ENCODE data around the gene RWDD3.
A peak's percentile ranks its signal among the peaks of the same experiment; 100 is the strongest.

RWDD3 gene, protein sequence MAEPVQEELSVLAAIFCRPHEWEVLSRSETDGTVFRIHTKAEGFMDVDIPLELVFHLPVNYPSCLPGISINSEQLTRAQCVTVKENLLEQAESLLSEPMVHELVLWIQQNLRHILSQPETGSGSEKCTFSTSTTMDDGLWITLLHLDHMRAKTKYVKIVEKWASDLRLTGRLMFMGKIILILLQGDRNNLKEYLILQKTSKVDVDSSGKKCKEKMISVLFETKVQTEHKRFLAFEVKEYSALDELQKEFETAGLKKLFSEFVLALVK

DNA sequence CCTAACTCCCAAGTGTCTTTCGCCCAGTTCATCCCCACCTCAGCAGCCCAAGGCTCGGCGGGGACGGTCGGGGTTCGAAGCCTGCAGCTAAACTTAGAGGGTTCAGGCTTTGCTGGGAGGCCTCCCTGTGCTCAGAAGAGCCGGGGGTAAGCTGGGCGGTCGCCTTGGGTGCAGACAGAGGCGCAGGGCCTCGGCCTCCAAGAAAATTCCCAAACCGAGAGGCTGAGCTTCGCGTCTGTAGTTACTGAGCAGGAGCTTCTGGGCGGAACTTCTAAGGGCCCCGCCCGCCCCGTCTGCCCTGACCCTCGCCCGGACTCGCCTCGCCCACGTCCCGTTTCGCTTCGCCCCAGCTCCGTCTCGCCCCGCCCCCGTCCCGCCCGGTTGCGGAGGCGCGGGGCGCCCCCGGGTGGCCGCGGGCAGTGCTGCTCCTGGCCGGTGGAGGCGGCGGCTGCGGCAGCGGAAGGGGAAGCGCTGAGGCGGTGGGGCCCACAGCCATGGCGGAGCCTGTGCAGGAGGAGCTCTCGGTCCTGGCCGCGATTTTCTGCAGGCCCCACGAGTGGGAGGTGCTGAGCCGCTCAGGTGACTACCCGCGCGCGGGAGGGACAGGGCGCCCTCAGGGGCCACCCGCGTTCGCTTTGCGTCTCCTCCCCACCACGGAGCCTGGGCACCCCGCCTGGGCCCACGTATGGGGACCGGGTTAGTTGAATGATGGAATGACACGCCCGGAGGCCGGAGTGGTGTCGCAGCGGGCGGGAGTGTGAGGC is at the start of gene RWDD3:
TSS of gene RWDD3 (plus strand) at position 474 of the 764 bp plus-strand sequence. CDS start at position 495, 21 bp downstream.
- H3K27ac ChIP-seq (ENCODE audit: low read length): peak within 1 kb of the TSS; percentile 81
- no peaks in the 10 kb centered on the region for H3K9me3 ChIP-seq (ENCODE audit: control insufficient read depth in 1 of 2, low read length in 2 of 2)
- H3K36me3 ChIP-seq (ENCODE audit: control insufficient read depth in 1 of 2, insufficient read depth in 2 of 2, low read length in 2 of 2): no peaks in the 10 kb centered on the region
- no peaks in the 10 kb centered on the region for H3K27me3 ChIP-seq (ENCODE audit: low read depth, low read length)
- H3K4me3 ChIP-seq (ENCODE audit: low read depth in 1 of 2, low read length in 2 of 2): peak within 1 kb of the TSS; percentile 81 to 86
- H3K4me1 ChIP-seq (ENCODE audit: control insufficient read depth in 1 of 2, insufficient read depth in 2 of 2, low read length in 2 of 2): peaks cover 0 to 8% of the 10 kb centered on the region in 2 donors

- H3K4me3 ChIP-seq (ENCODE audit: low read depth in 1 of 2, low read length in 2 of 2): no peak overlapping the region
- no peaks in the 10 kb centered on the region for H3K4me1 ChIP-seq (ENCODE audit: control insufficient read depth in 1 of 2, insufficient read depth in 2 of 2, low read length in 2 of 2)
- H3K27ac ChIP-seq (ENCODE audit: low read length): no peak overlapping the region
- H3K36me3 ChIP-seq (ENCODE audit: control insufficient read depth in 1 of 2, insufficient read depth in 2 of 2, low read length in 2 of 2): no peaks in the 10 kb centered on the region
- H3K27me3 ChIP-seq (ENCODE audit: low read depth, low read length): no peaks in the 10 kb centered on the region
- H3K9me3 ChIP-seq (ENCODE audit: control insufficient read depth in 1 of 2, low read length in 2 of 2): no peaks in the 10 kb centered on the region
These were observed 47.9 kb upstream of the RWDD3 start for GRCh38 chr1:95186149-95186548.

DNA sequence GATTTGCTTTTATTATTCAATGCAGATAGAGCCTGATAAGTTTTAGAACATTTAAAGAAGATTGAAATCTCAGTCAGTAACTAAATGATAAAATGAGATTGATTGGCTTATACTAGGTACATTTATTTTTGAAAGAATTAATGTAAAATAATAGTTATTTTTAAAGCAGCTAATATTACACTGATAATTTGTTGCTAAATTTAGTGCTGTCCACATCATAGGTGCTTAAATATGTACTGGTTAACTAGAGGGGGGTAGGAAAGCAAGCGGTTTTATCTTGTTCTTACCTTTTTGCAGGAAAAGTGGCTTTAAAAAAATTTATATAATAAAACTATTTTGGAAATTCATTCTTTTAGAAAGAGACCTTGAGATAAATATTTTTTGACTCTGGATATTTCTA is 40.4 kb upstream of the RWDD3 start:
- Histone ChIP-seq H3K9me3 (ENCODE audit: control insufficient read depth in 1 of 2, low read length in 2 of 2) (no peaks in the 10 kb centered on the region), H3K27me3 (ENCODE audit: low read depth, low read length) (no peaks in the 10 kb centered on the region), H3K4me1 (ENCODE audit: control insufficient read depth in 1 of 2, insufficient read depth in 2 of 2, low read length in 2 of 2) (peaks cover 0 to 3% of the 10 kb centered on the region in 2 donors), H3K36me3 (ENCODE audit: control insufficient read depth in 1 of 2, insufficient read depth in 2 of 2, low read length in 2 of 2) (no peaks in the 10 kb centered on the region), H3K27ac (ENCODE audit: low read length) (no peak overlapping the region), H3K4me3 (ENCODE audit: low read depth in 1 of 2, low read length in 2 of 2) (no peak overlapping the region)

- H3K27ac ChIP-seq (ENCODE audit: low read length): no peak overlapping the region
- H3K4me1 ChIP-seq (ENCODE audit: control insufficient read depth in 1 of 2, insufficient read depth in 2 of 2, low read length in 2 of 2): peaks cover 0 to 3% of the 10 kb centered on the region in 2 donors
- H3K9me3 ChIP-seq (ENCODE audit: control insufficient read depth in 1 of 2, low read length in 2 of 2): no peaks in the 10 kb centered on the region
- H3K36me3 ChIP-seq (ENCODE audit: control insufficient read depth in 1 of 2, insufficient read depth in 2 of 2, low read length in 2 of 2): no peaks in the 10 kb centered on the region
- H3K4me3 ChIP-seq (ENCODE audit: low read depth in 1 of 2, low read length in 2 of 2): no peak overlapping the region
- H3K27me3 ChIP-seq (ENCODE audit: low read depth, low read length): no peaks in the 10 kb centered on the region
These were observed 39.0 kb upstream of the RWDD3 start for GRCh38 chr1:95195046-95195445.

DNA sequence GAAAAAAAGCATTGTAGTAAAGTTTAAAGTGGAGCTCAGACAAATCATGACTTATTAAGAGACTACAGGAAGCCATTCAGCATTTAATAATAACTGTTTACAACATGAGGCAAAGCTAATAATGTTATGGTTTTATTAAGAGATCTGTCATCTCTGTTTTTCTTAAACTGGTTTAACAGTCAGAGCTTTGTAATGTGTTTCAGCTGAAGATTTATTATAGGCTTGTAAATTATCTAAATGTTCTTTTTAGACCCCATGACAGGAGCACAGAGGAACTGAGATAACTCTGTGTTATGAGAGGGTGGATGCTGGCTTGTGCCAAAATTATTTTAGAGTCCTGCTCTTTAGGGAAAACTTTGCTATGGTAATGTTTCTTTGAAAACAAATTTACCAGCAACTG is 38.0 kb upstream of the RWDD3 start:
- Histone ChIP-seq H3K9me3 (ENCODE audit: control insufficient read depth in 1 of 2, low read length in 2 of 2) (no peaks in the 10 kb centered on the region), H3K27ac (ENCODE audit: low read length) (no peak overlapping the region), H3K27me3 (ENCODE audit: low read depth, low read length) (no peaks in the 10 kb centered on the region), H3K36me3 (ENCODE audit: control insufficient read depth in 1 of 2, insufficient read depth in 2 of 2, low read length in 2 of 2) (no peaks in the 10 kb centered on the region), H3K4me3 (ENCODE audit: low read depth in 1 of 2, low read length in 2 of 2) (no peak overlapping the region), H3K4me1 (ENCODE audit: control insufficient read depth in 1 of 2, insufficient read depth in 2 of 2, low read length in 2 of 2) (peaks cover 0 to 3% of the 10 kb centered on the region in 2 donors)

DNA sequence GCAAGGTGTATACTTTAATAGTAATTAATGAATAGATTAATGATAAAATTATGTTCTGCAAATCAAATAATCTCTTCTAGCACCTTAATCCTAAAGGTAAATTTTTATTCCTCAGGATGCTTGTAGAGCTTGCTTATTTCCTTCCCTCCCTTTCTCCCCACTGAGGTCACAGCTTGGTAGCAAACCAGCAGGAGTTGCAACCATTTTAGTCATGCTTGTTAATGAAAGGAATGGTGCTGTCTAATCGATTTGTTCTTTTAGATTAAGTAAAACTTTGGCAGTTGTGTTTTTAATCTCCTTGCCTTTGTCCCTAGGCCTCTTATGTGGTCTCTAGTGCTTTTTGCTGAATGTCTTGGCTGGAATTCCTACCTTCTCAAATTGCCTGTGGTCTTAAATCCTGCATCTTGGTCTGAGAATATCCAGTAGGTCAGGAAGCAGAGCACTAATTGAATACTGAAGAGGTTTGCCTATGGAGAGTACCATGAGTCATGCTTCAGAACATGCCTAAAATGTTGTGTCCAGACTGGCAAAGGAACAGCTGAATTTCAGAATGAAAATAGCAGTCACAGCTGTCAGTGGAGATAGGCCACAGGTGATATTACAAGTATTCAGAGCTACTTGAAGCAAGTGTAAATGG is 36.3 kb upstream of the RWDD3 start:
- H3K27ac ChIP-seq (ENCODE audit: low read length): no peak overlapping the region
- H3K9me3 ChIP-seq (ENCODE audit: control insufficient read depth in 1 of 2, low read length in 2 of 2): no peaks in the 10 kb centered on the region
- H3K4me1 ChIP-seq (ENCODE audit: control insufficient read depth in 1 of 2, insufficient read depth in 2 of 2, low read length in 2 of 2): peaks cover 0 to 3% of the 10 kb centered on the region in 2 donors
- H3K36me3 ChIP-seq (ENCODE audit: control insufficient read depth in 1 of 2, insufficient read depth in 2 of 2, low read length in 2 of 2): no peaks in the 10 kb centered on the region
- no peak overlapping the region for H3K4me3 ChIP-seq (ENCODE audit: low read depth in 1 of 2, low read length in 2 of 2)
- H3K27me3 ChIP-seq (ENCODE audit: low read depth, low read length): no peaks in the 10 kb centered on the region

DNA sequence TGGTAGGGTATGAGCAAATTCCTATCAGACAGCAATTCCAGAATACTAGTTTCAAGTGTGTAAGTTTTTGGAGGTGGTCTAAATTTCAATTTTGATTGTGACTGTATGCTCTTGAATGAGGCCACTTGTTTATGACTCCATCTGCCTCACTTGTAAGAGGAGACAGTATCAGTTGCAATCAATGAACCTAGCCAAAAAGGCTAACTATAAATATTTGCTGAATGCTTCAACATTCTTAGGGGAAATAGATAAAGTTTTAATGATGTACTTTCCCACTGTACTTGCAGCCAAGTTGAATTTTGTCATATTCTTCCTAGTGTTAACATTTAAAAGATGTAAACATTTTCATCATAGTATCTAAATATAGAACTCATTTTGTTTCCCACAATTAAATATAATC is 32.1 kb upstream of the RWDD3 start:
- Histone ChIP-seq H3K4me1 (ENCODE audit: control insufficient read depth in 1 of 2, insufficient read depth in 2 of 2, low read length in 2 of 2) (peaks cover 0 to 3% of the 10 kb centered on the region in 2 donors), H3K27me3 (ENCODE audit: low read depth, low read length) (no peaks in the 10 kb centered on the region), H3K9me3 (ENCODE audit: control insufficient read depth in 1 of 2, low read length in 2 of 2) (no peaks in the 10 kb centered on the region), H3K27ac (ENCODE audit: low read length) (no peak overlapping the region), H3K36me3 (ENCODE audit: control insufficient read depth in 1 of 2, insufficient read depth in 2 of 2, low read length in 2 of 2) (no peaks in the 10 kb centered on the region), H3K4me3 (ENCODE audit: low read depth in 1 of 2, low read length in 2 of 2) (no peak overlapping the region)

DNA sequence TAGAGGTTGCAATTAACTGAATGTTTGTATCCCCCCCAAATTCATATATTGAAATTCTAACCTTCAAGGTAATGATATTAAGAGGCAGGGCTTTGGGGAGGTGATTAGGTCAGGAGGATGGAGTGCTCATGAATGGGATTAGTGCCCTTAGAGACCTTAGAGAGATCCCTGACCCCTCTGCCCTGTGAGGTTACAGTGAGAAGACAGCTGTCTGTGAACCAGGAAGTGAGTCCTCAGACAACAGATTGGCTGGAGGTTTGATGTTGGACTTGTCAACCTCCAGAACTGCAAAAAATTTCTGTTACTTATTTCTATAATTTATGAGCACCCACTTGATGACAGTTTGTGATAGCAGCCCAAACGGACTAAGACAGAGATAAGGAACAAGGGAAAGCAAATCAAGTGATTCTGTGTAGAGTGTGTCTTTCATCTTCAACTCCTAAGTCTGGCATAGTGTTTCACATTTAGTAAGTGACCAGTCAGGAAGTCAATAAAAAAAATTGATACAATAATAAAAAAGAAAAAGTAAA is 30.0 kb upstream of the RWDD3 start:
- no peaks in the 10 kb centered on the region for H3K36me3 ChIP-seq (ENCODE audit: control insufficient read depth in 1 of 2, insufficient read depth in 2 of 2, low read length in 2 of 2)
- no peak overlapping the region for H3K4me3 ChIP-seq (ENCODE audit: low read depth in 1 of 2, low read length in 2 of 2)
- H3K27me3 ChIP-seq (ENCODE audit: low read depth, low read length): no peaks in the 10 kb centered on the region
- no peaks in the 10 kb centered on the region for H3K9me3 ChIP-seq (ENCODE audit: control insufficient read depth in 1 of 2, low read length in 2 of 2)
- no peak overlapping the region for H3K27ac ChIP-seq (ENCODE audit: low read length)
- H3K4me1 ChIP-seq (ENCODE audit: control insufficient read depth in 1 of 2, insufficient read depth in 2 of 2, low read length in 2 of 2): no peaks in the 10 kb centered on the region

DNA sequence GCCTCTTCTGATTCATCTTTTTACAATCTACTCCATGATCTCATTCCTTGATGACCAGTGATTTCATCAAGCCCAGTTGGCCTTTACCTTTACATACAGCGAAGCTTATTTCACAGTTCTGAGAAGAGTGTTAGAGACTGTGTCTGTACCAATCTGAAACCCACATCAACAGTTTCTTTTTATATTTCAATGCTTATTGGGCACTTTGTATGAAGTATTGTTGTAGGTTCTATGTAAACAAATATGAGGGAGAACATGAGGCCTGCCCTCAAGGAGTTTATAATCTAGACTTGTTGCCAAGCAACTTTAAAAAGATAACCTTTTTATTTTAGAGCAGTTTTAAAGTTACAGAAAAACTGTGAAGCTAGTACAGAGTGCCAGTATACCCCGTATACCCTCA is 27.5 kb upstream of the RWDD3 start:
- Histone ChIP-seq H3K36me3 (ENCODE audit: control insufficient read depth in 1 of 2, insufficient read depth in 2 of 2, low read length in 2 of 2) (no peaks in the 10 kb centered on the region), H3K27ac (ENCODE audit: low read length) (no peak overlapping the region), H3K4me3 (ENCODE audit: low read depth in 1 of 2, low read length in 2 of 2) (no peak overlapping the region), H3K9me3 (ENCODE audit: control insufficient read depth in 1 of 2, low read length in 2 of 2) (no peaks in the 10 kb centered on the region), H3K27me3 (ENCODE audit: low read depth, low read length) (no peaks in the 10 kb centered on the region), H3K4me1 (ENCODE audit: control insufficient read depth in 1 of 2, insufficient read depth in 2 of 2, low read length in 2 of 2) (no peaks in the 10 kb centered on the region)

DNA sequence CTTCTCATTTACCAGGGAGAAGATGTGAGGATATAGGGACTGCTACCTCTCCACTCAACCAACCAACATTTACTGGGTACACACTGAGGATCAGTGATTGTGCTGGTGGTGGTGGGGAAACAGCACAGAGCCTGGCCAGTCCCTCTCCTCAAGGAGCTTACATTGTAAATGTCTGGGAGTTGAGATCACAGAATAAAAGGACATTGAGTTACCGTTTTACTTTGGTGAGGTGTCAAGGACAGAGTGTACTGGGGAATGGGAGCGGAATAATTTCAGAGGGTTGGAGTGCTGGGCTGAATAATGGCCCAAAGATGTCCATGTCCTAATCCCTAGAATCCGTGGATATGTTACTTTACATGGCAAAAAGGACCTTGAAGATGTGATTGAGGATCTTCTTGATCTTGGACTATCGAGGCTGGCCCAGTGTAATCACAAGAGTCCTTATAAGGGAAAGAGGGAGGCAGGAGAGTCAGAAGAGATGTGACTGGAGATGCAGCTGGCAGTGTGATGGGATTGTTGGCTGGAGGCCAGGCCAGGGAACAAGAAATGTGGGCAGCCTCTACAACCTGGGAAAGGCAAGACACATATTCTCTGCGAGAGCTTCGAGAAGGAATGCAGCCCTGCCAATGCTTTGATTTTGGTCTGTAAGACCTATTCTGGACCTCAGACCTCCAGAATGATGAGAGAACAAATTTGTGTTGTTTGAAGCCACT is 26.6 kb upstream of the RWDD3 start:
- H3K4me1 ChIP-seq (ENCODE audit: control insufficient read depth in 1 of 2, insufficient read depth in 2 of 2, low read length in 2 of 2): no peaks in the 10 kb centered on the region
- no peaks in the 10 kb centered on the region for H3K9me3 ChIP-seq (ENCODE audit: control insufficient read depth in 1 of 2, low read length in 2 of 2)
- H3K4me3 ChIP-seq (ENCODE audit: low read depth in 1 of 2, low read length in 2 of 2): no peak overlapping the region
- no peaks in the 10 kb centered on the region for H3K36me3 ChIP-seq (ENCODE audit: control insufficient read depth in 1 of 2, insufficient read depth in 2 of 2, low read length in 2 of 2)
- no peak overlapping the region for H3K27ac ChIP-seq (ENCODE audit: low read length)
- no peaks in the 10 kb centered on the region for H3K27me3 ChIP-seq (ENCODE audit: low read depth, low read length)

DNA sequence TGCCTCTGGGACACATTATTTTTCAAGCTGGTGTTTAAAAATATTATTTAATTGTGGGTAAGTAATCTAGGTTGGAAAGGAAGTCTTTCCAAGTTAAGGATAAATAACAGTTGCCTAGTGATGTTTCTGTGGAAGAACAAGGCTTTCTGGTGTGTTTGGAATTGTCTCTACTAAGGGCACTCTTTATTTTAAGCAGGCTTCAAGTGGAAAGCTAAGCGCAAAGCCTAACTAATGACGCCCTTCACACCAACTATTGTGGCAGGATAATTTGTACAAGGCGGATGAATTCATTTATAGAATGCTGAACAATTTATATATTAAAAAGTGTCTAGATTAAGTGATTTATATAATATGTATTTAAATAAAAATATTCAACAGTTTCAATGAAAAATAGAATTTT is 25.1 kb upstream of the RWDD3 start:
- H3K9me3 ChIP-seq (ENCODE audit: control insufficient read depth in 1 of 2, low read length in 2 of 2): no peaks in the 10 kb centered on the region
- H3K27ac ChIP-seq (ENCODE audit: low read length): no peak overlapping the region
- no peaks in the 10 kb centered on the region for H3K27me3 ChIP-seq (ENCODE audit: low read depth, low read length)
- H3K4me1 ChIP-seq (ENCODE audit: control insufficient read depth in 1 of 2, insufficient read depth in 2 of 2, low read length in 2 of 2): no peaks in the 10 kb centered on the region
- H3K4me3 ChIP-seq (ENCODE audit: low read depth in 1 of 2, low read length in 2 of 2): no peak overlapping the region
- no peaks in the 10 kb centered on the region for H3K36me3 ChIP-seq (ENCODE audit: control insufficient read depth in 1 of 2, insufficient read depth in 2 of 2, low read length in 2 of 2)
